Measurements from ENCODE around the gene GTF3C1.

Gene GTF3C1

DNA sequence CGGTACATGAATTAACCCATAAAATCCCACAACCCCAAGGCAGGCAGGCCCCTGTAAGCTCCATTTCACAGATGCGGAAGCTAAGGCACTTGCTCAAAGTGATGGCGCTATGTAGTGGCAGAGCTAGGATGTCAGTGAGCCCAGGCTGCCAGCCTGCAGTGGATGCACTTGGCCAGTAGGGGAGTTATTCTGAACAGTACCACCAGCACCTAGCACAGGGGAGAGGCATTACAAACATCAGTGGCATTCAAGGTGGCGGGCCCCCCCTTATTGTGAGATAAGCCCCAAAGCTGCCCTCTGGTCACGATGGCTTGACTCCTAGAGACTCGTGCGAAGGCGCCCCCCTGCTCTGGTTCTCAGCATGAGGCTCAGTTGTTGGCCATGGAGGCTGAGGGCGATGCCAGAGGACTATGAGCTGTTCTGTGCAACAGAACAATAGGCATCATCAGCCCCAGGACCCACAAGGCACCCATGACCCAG lies 33.8 kb downstream of the GTF3C1 start:
- DNase-seq: no peak

DNA sequence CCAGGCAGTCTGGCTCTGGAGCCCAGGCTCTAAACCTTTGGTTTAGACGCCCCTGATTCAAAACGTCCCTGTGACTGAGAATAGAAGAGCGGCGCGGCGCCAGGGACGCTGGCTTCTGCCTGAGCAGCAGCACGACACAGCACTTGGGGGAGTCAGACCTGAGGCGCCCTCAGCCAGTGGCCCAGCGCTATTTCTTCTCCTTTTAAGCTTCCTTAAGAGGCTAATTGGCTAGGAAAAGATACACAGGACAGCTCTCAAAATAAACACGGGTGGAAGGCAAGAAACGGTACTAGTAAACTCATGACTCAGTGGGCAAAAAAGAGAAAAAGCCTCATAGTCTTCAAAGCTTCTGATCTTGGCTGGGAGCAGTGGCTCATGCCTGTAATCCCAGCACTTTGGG lies 34.9 kb downstream of the GTF3C1 start:
- no peak for DNase-seq

DNA sequence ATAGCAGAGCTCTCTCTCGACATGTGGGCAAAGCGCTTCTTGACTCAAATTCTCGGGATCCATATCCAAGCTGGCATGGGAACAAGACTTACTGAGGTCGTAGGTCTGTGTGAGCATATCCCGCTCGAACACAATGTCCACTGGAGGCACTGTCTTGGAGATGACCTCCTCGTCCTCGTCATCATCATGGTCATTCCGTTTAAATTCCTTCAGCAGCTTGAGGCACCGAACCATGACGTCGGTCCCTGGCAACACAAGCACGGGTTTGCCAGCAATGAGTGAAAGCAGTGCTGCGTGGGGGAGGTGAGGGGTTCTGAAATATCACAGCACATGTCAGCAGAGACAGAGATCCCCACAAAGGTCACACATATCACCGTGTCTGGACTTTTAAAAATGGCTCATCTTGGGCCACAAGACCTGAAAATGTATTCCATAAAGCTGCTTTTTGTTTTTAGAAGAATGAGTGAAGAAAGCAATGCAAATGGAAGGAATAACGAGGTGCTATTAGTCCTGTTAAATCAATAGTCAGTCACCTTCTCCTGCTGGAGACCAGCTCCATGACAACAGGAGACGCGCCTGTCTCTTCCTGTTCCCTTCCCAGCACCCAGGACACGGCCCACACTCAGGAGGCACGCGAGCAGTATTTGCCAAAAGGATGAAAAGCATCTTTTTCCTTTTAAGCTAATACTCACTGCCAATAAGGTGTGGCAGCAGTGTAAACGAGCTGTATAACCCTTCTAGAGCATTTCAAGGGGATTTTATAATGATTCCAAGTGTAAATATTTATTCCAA lies 37.9 kb downstream of the GTF3C1 start:
- DNase-seq: no peak

DNA sequence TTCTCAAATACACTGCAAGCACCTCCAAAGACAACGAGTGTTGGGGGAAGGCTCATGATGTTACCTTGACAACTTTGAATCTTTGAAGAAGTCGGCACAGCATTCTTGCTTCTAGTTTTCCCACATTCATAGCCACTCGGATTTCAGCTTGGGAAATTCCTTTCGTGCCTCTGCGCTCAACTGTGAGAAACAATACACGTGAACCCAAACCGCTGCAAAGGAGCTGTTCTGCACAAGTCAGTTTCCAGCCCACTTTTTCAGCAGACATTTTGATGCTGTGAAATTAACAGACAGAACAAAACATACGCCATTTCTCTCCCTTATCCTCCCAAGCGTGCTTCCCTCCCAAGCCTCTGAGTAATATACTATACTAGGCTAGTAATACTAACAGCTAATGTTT lies 41.2 kb downstream of the GTF3C1 start:
- no peak for DNase-seq

DNA sequence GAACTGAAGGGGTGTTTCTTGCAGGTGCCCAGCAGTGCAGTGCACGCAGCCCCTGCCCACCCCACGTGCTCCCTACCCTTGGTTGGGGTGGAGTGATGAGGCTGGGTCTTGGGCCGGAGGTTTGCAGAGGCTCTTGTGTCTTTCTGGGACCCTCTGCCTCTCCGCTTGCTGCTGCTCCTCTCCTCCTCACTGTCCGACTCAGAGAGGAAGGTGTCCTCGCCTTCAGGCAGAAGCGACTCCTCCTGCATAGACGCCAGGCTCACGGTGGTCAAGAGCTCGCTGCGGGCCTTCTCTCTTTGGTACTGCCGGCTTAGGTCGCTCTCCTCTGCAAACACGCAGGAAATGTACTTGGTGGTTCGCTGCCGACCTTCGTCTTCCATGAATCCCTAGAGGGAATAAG lies 42.9 kb downstream of the GTF3C1 start:
- DNase-seq: no peak

DNA sequence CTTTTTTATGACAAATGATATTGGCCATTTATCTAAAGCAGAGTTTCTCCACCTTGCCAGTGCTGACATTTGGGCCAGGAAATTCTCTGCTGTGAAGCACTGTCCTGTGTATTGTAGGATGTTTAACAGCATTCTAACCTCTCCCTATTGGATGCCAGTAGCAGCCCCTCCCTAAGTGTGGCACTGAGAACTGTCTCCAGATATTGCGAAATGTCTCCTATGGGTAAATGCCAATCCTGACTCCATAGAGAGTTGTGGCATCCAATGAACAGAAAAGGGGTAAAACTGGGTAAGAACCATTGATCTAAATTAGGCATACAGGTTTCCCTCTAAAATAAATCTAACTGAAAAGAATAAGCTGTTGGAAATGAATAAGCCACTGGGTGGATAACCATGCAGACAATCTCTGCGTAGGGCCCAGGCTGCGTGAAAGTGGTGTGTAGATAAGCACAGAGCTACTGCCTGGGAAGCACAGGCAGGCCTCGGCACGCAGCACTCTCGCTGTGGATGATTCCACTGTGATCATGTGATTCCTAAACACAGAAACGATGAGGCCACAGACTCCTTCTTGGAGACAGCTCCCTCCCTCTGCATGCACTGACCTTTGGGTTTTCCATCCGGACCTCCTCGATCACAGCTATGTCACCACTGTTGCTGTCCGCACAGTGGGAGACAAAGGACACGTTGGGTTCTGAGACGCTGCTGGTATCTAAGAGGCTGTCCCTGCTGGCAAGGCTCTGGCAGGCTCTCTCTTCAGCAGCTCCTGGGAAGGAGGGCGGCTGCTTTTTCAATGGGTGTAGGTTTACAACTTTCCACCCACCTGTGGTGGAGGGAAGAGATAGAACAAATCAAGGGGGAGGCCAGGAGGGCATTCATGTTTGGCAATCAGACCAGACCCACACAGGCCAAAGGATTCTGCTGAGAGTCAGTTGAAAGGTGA lies 44.1 kb downstream of the GTF3C1 start:
- no peak for DNase-seq

DNA sequence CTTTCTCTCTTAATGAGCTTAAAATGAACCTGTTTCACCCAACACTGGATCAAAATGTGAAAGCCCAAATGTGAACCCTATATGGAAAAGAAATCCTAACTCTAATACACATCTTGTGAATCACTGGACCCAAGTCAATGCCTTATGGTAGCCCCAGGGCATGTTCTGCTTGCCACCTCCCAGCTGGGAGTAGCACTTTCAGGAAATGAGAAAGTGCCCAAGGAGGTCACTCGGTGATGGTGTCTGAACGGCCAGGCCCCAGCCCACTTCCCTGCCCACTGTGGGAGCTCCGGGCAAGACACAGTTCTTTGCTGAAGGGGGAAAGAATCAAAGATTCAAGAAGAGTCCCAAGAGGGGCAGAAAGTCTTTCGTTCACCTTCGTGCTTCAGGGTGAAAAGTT lies 46.1 kb downstream of the GTF3C1 start:
- DNase-seq: no peak

DNA sequence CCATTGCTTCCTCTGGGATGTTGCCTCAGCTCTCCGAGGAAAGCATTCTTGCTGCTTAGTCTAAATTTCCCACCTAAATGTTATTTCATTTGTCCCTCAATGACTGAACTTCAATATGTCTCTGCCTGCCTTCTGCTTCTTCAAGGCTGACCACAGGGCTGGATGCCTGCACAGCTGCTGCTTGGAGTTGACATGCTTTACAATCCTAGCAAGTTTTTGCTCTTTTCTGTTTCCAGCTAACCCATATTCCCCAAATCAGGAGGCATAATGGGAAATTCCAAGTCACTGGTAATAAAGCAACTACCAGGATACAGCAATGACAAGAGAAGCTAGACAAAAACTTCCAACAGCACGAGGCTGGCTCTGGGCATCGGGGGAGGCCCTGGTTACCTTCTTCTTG lies 48.9 kb downstream of the GTF3C1 start:
- DNase-seq: no peak

DNA sequence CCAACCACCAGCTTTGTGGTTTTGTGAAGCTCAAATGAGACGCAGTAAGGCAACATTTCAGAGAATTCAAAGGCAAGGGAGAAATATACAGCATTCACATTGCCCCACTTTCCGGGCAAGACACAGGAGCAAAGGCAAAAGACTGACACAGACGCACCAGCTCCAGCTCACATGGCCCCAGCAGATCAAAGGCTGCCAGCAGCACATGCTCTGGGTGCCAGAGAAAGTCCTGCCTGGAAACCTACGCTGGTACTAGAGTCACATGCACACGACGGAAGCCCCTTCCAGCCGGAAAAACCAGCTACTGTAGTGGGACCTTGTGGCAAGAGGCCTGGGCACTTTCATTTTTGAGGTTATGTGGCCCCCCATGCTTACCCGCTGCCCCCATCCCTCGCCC lies 50.1 kb downstream of the GTF3C1 start:
- no peak for DNase-seq

DNA sequence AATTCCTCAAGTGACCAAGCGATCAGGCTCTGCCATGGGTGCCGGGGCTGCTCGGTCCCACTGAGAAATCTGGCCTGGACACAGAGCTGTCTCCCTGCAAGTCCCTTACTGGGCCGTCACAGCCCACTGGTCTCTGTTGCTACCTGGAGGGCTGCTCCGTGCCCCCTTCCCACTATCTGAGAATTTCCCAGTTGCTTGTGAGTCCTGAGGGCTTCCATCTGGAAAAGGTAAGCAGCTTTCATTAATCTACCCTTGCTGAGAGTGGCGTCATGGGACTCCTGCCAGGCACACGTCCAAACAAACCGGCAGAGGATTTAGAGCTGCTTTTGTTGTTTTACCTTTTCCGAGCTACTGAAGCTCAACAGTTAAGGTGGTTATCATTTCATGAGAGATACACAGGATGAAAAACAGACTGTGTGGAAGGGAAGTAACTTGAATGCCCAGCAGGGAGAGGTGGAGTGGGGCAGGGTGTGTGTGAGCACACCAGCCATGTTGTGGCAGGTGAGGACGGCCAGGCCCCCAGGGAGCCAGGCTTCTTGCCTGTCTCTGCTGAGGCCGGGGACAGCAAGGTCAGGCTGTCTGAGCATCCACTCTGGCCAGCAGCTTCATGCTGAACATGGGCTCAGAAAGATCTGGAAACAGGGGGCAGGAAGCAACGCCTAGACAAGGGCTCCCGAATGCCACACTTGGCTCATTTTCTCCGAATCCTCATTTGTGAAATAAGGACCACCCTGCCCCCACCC lies 50.6 kb downstream of the GTF3C1 start:
- DNase-seq: no peak

DNA sequence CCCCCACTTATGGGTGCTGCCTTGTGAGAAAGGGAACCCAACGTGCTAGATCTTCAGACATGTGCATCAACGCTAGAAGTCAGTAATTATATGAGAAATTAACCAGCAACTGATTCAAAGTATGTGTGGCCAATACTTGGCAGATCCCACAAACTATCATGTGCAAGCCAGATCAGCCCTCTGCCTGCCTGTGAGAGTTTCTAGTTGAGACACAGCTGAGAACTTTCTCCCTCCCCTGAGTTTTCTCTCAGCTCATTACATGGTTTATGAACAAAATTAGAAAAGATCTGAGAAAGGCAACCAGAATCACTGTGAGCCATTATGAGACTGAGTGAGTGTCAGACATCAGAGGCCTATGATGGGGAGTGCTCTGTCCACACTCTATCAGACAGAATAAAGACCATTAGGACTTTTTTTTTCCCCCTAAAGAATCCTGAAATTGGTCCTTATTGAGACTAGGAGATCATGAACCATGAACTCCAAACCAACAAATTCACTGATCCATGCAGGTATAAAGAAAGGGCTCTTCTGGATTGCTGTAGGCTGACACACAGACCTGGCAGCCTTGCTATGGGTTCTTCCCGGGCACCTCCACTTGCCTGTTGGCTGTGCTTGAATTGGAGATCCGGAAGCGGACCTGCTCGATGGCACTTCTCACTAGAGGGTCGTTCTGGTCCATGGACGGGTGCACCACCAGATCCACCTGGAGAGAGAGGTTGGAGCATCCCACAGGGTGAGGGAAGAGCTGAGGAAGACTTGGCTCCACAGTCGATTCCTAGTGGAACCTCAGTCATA lies 51.5 kb downstream of the GTF3C1 start:
- DNase-seq: no peak

DNA sequence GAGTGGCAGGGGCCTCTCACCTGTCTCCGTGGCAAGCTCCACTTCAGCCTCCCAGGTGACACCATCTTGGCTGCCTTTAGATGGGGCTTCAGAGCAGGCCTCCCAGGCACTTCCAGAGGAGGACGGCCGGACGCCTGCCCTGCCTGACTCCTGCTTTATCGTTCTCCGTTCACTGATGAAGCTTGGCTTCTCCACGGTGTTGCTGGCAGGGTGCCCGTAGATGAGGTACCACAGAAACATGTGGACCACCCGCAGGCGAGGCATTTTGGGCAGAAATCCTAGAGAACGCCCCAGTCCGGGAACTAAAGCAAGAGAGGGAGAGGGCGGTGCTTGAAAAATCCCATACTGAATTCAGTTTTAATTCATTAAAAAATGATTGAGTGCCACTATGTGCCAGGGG lies 54.5 kb downstream of the GTF3C1 start:
- no peak for DNase-seq

DNA sequence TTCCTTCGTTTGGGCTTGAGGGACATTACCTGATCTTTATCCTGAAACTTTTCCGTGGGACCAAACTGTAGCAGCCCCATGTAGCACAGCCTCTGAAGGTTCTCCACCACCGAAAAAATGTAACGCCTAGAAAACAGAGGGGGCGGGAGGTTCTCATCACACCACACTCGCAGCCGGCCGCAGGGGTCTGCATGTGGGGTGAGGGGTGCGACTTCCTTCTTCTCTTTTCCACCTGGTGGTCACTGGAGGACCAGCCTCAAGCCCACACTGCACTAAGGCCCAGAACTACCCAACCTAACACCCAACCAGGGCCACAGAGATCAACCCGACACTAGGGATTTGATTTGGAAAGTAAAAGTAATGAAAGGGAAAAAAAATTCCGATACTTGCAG lies 57.1 kb downstream of the GTF3C1 start:
- no peak for DNase-seq

DNA sequence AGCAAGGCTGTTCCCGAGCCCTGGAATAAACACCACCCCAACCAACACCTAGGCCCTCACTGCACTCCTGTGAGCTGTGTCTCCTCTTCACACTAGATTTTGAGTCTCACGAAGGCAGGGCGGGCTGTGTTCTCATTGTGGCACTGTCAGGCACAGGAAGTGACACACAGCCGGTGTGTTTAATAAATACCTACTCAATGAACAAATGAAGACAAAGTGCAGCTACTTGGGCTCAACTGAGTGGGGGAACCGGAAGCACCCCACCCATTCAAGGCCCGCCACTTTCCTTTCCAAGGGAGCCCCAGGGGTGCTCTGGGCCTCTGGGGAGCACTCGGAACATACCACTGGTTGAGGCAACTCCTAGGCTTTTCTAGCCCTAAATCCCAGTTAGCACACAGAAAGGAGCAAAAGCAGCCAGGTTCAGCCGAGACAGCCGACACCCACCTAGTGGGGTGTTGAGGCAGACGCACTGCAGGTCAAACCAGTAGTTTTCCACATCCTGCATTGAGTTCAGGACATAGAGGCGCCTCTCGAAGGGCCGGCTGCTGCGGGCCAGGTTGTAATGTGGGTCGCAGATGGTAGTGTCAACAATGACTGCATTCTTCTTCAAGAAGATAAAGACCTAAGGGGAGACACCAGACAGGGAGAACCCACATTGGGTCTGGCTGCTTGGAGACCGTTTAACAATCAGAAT lies 57.7 kb downstream of the GTF3C1 start:
- DNase-seq: no peak

DNA sequence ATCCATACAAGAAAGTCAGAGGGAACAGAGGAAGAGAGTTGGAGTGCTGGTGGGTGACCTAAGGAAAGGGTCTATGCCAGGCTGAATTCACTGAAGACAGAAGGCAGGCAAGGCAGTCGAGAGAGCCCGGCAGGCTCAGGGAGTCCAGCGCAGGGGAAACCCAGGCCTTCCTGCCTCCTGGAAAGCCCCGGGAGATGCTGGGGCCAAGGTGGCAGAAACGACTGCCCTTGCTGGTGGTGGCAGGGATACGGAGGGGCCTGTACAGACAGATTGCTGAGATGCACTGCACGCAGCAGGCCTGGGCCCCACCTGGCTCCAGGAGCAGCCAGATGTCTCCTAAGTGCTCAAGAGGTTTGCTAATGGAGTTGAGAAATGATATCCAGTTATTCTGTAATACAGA lies 59.8 kb downstream of the GTF3C1 start:
- DNase-seq: peak; percentile 88

DNA sequence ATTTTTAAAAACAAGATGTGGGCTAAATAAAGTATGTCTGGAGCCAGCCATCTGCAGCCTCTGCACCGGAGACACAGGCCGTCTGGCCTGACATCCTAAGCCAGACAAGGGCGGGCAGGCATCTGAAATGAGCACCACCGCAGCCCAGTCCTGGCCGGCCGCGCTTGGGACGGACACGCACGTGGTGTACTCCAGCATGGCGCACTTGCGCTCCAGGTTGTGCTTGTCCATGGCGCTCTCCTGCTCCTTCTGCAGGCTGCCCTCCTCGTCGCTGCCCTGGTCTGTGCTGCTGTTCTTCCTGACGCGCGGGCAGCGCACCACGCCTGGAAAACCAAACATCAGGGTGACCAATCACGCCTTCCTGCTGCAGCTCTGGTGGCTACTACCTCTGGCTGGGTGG lies 60.3 kb downstream of the GTF3C1 start:
- DNase-seq: no peak

DNA sequence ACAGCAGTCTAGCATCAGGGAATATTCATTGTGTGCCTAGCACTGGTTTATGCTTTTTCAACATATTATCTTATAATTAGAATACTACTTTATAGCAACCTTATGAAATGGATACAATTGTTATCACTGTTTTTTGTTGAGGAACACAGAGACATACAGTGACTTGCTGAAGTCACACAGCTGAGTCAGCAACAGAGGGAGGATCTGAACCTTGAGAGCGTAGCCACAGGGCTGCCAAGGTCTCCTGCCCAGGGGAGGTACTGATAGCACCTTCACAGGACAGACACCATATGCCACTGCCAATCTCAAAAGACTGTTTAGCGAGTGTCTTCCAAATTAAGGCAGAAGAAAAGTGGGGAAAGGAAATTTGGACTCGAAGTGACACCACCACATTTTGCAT lies 63.0 kb downstream of the GTF3C1 start:
- DNase-seq: no peak

DNA sequence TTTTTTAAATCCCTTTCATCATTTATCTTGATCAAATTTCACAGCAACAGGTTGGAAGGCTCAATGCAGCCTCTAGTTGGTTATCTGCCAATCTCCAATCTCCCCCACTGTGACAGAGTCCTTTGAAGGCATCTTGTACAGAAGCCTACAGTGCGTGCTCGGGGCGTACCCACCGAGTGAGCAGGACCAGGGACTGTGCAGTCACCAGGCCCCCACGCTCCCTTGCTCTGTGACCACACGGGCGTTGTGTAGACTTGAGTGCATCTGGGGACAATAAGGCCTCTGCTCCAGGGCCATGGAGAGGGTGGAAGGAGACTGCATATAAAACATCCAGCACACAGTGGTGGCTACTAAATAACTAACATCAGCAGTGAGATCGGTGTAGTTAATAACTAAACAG lies 63.4 kb downstream of the GTF3C1 start:
- DNase-seq: no peak

DNA sequence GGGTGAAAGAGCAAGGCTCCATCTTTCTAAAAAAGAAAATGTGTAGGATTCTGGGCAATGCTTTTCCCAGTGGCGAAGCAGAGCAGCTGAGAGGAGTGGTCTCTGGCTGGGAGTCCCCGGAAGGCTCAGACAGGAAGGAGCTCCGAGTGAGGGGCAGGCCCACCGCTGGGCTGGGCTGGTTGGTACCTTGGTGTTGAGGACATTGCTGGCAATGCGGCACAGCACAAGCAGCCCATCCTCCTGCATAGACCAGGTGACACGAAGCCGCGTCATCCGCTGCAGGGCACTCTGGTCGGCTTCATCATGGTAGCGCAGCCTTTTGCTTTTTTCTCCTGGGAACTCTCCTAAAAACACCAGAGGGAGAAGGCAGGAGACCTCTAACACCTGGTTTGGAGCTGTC lies 63.9 kb downstream of the GTF3C1 start:
- no peak for DNase-seq

DNA sequence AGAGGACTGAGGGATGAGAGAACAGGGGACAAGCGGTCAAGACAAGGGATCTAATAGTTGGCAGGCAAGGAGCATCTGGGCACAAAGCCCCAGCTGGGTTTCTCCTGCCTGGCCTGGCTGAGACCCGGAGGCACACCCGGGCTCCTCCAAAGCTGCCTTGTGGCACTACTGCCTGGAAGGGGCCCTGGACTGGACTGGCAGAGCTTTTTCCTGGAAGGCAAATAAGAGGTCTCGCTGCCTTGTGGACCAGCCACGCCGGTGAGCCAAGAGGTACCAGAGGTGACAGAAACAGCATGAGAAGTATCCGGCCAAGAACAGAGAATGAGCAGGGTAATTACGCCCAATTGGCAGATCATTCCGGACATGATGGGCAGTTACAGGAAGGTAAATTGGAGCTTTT lies 64.6 kb downstream of the GTF3C1 start:
- no peak for DNase-seq

DNA sequence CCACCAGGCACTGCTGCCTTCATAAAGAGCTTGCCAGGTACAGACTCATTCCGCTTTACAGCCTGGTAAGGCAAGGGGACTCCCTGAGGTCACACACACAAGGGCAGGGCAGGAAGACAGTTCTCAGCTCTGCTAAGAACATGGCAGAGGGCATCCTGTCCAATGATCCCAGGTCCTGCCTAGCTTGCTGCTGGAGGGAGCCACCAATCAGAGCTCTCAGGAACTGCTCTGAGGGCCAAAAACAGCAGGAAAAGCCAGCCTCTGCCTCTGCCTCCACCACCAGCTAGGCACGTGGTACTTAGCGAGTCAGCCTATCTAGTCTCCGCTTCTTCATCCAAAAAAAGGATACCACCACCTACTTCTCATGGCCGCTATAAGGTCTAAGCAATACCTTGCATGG lies 66.1 kb downstream of the GTF3C1 start:
- no peak for DNase-seq

DNA sequence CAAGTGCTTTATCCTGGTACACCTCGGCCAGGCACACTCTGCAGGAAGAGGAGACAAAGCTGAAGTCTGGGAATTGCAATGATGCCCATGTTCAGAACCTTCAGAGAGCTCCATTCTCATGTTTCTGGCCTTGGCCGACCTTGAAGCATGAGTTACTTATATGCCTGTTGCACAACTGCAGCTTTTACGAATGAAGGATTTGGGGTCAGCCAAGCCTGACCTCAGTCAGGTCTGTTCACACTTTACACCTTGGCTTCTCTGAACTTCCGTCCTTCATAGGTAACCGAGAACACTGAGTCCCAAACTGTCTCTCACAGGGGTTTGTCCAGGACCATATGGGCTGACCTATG lies 66.7 kb downstream of the GTF3C1 start:
- no peak for DNase-seq
